AG04450 (cell line): Measurements from ENCODE around the gene MBOAT2. TPM values are rescaled to one million over a fixed set of nuclear protein-coding genes. Genes with fewer than 3 reads are reported as not detected.

ENCODE experiments used
- CTCF ChIA-PET: fragments of 300-600, 350-600 bp; formaldehyde crosslinking; extraction: SDS; loops from one replicate; lab custom pipeline; 2022; ENCODE audit warnings: antibody characterized with exemption, inconsistent platforms; lab: Charles Lee
- POLR2A ChIA-PET: fragments of 350-600 bp; formaldehyde crosslinking; extraction: SDS; loops from one replicate; lab custom pipeline; 2021; ENCODE audit warnings: antibody characterized with exemption, inconsistent platforms; lab: Yijun Ruan, JAX
- DNase-seq: peaks from one replicate; pipeline ENCODE4 v3.0.0-alpha.2; 2011; ENCODE audit warnings: low read depth, low spot score
- H3K27ac ChIP-seq: one replicate; pipeline ENCODE4 v1.5.1; 2012; ENCODE audit warnings: low read depth, low read length, control low read depth
- H3K27me3 ChIP-seq: one replicate; pipeline ENCODE4 v1.6.0; 2012; ENCODE audit warnings: low read length; ENCODE audit not compliant: control insufficient read depth, insufficient read depth
- H3K4me3 ChIP-seq: 2 replicates; pipeline ENCODE4 v1.5.1; 2011; ENCODE audit warnings: mild to moderate bottlenecking, low read depth, low read length, control low read depth
- H3K9me3 ChIP-seq: 2 replicates; pipeline ENCODE4 v1.5.1; 2012; ENCODE audit warnings: low read length; ENCODE audit not compliant: control insufficient read depth, insufficient read depth
- polyA plus RNA-seq: library from polyadenylated mRNA; depleted of rRNA; stranded (reverse); fragments of >200 nt; gene quantifications from 2 replicates; pipeline ENCODE4 v1.2.3, GENCODE V29; 2011
- TF ChIP-seq, protein P1 (sequence below): IDR thresholded peaks from 2 replicates; pipeline ENCODE4 v1.5.1; 2011; ENCODE audit warnings: low read depth, low read length, control low read depth, inconsistent platforms

MBOAT2 gene
- polyA plus RNA-seq, 1 experiment = 75.2 TPM

GRCh38 chr2:8886876-8887275, 116.6 kb downstream of the MBOAT2 start:
- H3K27ac ChIP-seq = no peak overlapping the region
- H3K4me3 ChIP-seq = no peak overlapping the region
- H3K9me3 ChIP-seq = no peaks in the 10 kb centered on the region
- POLR2A ChIA-PET = no interaction called here
- no peak for DNase-seq
- TF ChIP-seq, protein P1, sequence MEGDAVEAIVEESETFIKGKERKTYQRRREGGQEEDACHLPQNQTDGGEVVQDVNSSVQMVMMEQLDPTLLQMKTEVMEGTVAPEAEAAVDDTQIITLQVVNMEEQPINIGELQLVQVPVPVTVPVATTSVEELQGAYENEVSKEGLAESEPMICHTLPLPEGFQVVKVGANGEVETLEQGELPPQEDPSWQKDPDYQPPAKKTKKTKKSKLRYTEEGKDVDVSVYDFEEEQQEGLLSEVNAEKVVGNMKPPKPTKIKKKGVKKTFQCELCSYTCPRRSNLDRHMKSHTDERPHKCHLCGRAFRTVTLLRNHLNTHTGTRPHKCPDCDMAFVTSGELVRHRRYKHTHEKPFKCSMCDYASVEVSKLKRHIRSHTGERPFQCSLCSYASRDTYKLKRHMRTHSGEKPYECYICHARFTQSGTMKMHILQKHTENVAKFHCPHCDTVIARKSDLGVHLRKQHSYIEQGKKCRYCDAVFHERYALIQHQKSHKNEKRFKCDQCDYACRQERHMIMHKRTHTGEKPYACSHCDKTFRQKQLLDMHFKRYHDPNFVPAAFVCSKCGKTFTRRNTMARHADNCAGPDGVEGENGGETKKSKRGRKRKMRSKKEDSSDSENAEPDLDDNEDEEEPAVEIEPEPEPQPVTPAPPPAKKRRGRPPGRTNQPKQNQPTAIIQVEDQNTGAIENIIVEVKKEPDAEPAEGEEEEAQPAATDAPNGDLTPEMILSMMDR = no peak
- CTCF ChIA-PET = interaction anchor here (0.8 to 3.9 kb wide), 2 partner anchors 13 to 116 kb away, joined by 3 to 16 read pairs; partner anchors contain the start of gene MBOAT2
- no peaks in the 10 kb centered on the region for H3K27me3 ChIP-seq

DNA sequence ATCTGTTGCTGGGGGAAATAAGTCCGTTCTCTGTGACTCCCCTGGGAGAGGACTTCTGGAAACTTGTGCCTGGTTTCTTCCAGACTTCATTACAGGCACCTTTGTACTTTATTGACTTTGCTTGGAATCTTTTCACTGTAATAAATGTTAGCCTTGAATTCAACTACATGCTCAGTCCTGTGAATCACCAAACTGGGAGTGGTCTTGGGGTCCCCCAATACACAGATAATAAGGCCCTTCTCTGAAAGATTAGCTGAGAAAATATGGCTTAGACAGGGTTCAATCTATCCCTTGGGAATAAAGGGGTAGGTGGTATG, 117.3 kb downstream of the MBOAT2 start:
- CTCF ChIA-PET = interaction anchor here (0.8 to 3.9 kb wide), 2 partner anchors 13 to 117 kb away, joined by 3 to 16 read pairs; partner anchors contain the start of gene MBOAT2

DNA sequence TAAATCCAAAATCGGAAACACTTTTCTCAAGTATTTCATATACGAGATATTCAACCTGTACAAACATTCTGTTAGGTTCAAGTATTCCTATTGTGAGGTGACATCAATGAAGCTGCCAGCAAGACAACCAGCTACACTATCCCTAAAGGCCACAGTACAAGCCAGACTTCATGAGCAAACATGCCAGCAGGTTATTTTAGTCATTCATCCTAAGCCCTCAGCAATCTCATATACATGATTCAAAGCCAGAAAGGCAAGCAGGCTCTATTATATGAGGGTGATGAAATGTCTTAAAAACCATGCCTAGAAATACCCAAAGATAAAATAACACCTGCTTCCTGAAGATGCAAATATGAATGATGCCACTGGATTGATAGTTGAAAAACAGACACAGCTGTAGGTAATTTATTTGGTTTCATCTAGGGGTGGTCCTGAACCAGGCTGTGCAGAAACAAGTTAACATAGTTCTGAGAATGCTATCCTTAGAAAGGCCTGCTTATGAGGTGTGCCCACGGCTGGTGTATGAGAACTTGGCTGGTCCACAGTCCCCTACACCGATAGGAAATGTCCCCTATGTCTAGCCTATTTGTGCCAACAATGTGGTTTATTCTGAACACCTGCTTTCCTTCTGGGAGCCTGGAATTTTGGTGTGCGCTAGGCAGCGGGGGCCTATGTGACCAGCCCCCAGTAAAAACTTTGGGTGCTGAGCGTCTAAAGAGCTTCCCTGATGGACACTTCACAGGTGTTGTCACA, 117.9 kb downstream of the MBOAT2 start:
- Histone ChIP-seq H3K27ac (no peak overlapping the region), H3K4me3 (no peak overlapping the region), H3K27me3 (no peaks in the 10 kb centered on the region), H3K9me3 (no peaks in the 10 kb centered on the region)
- no peak for DNase-seq
- ChIA-PET POLR2A (no interaction called here), CTCF (interaction anchor here (0.8 to 3.9 kb wide), 2 partner anchors 12 to 117 kb away, joined by 3 to 16 read pairs; partner anchors contain the start of gene MBOAT2)
- TF ChIP-seq, protein P1 = no peak

More for the DNA sequence above, 117.3 kb downstream of the MBOAT2 start:
- DNase-seq = no peak
- TF ChIP-seq, protein P1 = no peak
- Histone ChIP-seq H3K27ac (no peak overlapping the region), H3K9me3 (no peaks in the 10 kb centered on the region), H3K27me3 (no peaks in the 10 kb centered on the region), H3K4me3 (no peak overlapping the region)
- POLR2A ChIA-PET = no interaction called here

GRCh38 chr2:8884812-8885211, 118.7 kb downstream of the MBOAT2 start:
- TF ChIP-seq, protein P1 = no peak
- no peaks in the 10 kb centered on the region for H3K9me3 ChIP-seq
- H3K27me3 ChIP-seq = no peaks in the 10 kb centered on the region
- ChIA-PET POLR2A (no interaction called here), CTCF (interaction anchor here (3.9 kb wide), 1 partner anchor 11 kb away, joined by 16 read pairs; no protein-coding TSS in a partner anchor)
- DNase-seq = no peak
- no peak overlapping the region for H3K4me3 ChIP-seq
- no peak overlapping the region for H3K27ac ChIP-seq

DNA sequence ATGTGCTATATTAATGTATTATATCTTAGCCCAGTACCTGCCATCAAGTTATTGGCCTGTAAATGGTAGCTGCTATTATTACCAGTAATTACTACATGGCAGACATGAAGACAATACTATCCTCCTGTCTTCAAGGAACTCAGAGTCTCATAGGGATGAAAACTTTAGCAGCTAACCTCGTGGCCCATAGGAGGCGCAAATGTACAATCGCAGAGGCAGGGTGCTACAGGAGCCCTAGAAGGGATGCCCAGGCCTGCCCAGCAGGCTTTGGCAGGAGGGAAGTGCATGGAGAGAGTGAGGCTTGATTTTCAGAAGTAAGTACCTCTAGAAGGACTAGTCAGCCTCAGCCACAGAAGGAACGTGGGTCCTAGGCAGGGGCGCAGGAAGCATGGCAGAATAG, 121.4 kb downstream of the MBOAT2 start:
- ChIA-PET CTCF (interaction anchor here (1.2 to 1.7 kb wide), 2 partner anchors 8 to 259 kb away, joined by 4 to 6 read pairs; no protein-coding TSS in a partner anchor), POLR2A (no interaction called here)
- Histone ChIP-seq H3K4me3 (no peak overlapping the region), H3K9me3 (no peaks in the 10 kb centered on the region), H3K27me3 (no peaks in the 10 kb centered on the region), H3K27ac (no peak overlapping the region)
- TF ChIP-seq, protein P1 = peak; percentile 36
- DNase-seq = no peak
